HepG2 (cell line): ENCODE results near the gene SURF1. TPM values are rescaled to one million over a fixed set of nuclear protein-coding genes. Genes with fewer than 3 reads are reported as not detected.

Source experiments
- CBX1 ChIP-seq: IDR thresholded peaks from one replicate; pipeline ENCODE4 v1.6.1; 2016; ENCODE audit warnings: antibody characterized with exemption, low read depth
- CENPBD1 ChIP-seq: sonication (generic); formaldehyde crosslinking; IDR thresholded peaks from 2 replicates; pipeline ENCODE4 v1.8.0; 2022; ENCODE audit warnings: missing genetic modification reagents, low read depth, mild to moderate bottlenecking, borderline replicate concordance
- FOSL2 ChIP-seq: sonication (generic); formaldehyde crosslinking; IDR thresholded peaks from 2 replicates; pipeline ENCODE4 v1.4.0; 2020; ENCODE audit warnings: missing genetic modification reagents
- GPBP1L1 ChIP-seq: sonication (generic); formaldehyde crosslinking; IDR thresholded peaks from 2 replicates; pipeline ENCODE4 v1.5.0; 2020; ENCODE audit warnings: mild to moderate bottlenecking, missing genetic modification reagents
- HDAC1 ChIP-seq: sonication (generic); formaldehyde crosslinking; IDR thresholded peaks from 2 replicates; pipeline ENCODE4 v1.5.1; 2020; ENCODE audit warnings: mild to moderate bottlenecking, missing genetic modification reagents
- HDAC6 ChIP-seq: fragments of 200-600 bp; sonication (generic); IDR thresholded peaks from 2 replicates; pipeline ENCODE4 v1.7.0; 2017; ENCODE audit warnings: mild to moderate bottlenecking, antibody characterized with exemption, low read length, low read depth
- HMG20B ChIP-seq: conservative IDR thresholded peaks from 2 replicates; pipeline ENCODE4 v1.6.1; 2016; ENCODE audit warnings: missing genetic modification reagents, missing compliant biosample characterization
- HOMEZ ChIP-seq: IDR thresholded peaks from 2 replicates; pipeline ENCODE4 v1.6.1; 2016; ENCODE audit warnings: low read depth
- MZF1 ChIP-seq: sonication (generic); formaldehyde crosslinking; IDR thresholded peaks from 2 replicates; pipeline ENCODE4 v1.8.1; 2023; ENCODE audit warnings: mild to moderate bottlenecking, missing genetic modification reagents, borderline replicate concordance
- NR2F1 ChIP-seq, 2 experiments: fragments of 450-650 bp in 1 of 2; formaldehyde crosslinking in 1 of 2; IDR thresholded peaks; 2 replicates each; pipeline versions ENCODE4 v1.5.0 to v1.6.1; 2016 to 2020; ENCODE audit warnings: mild to moderate bottlenecking in 1 of 2, missing compliant biosample characterization in 1 of 2, missing genetic modification reagents in 1 of 2, moderate library complexity in 1 of 2
- NR2F6 ChIP-seq, 2 experiments: IDR thresholded peaks; 2 replicates each; pipeline ENCODE4 v1.6.1; 2016; ENCODE audit warnings: antibody characterized with exemption in 1 of 2, mild to moderate bottlenecking in 1 of 2
- PAWR ChIP-seq: sonication (generic); formaldehyde crosslinking; IDR thresholded peaks from 2 replicates; pipeline ENCODE4 v1.4.0; 2020; ENCODE audit warnings: missing genetic modification reagents, mild to moderate bottlenecking, borderline replicate concordance
- SP140L ChIP-seq: sonication (generic); formaldehyde crosslinking; IDR thresholded peaks from 2 replicates; pipeline ENCODE4 v1.4.0; 2020; ENCODE audit warnings: missing genetic modification reagents, borderline replicate concordance
- SRSF4 ChIP-seq: fragments of 200-400 bp; formaldehyde crosslinking; IDR thresholded peaks from one replicate; pipeline ENCODE4 v1.6.1; 2018; ENCODE audit warnings: mild to moderate bottlenecking, low read depth, low read length, moderate library complexity; ENCODE audit not compliant: poor library complexity, severe bottlenecking
- TRIM24 ChIP-seq: sonication (generic); formaldehyde crosslinking; IDR thresholded peaks from 2 replicates; pipeline ENCODE4 v1.8.0; 2022; ENCODE audit warnings: mild to moderate bottlenecking, missing genetic modification reagents
- ZFP41 ChIP-seq: sonication (generic); formaldehyde crosslinking; IDR thresholded peaks from 2 replicates; pipeline ENCODE4 v1.4.0; 2020; ENCODE audit warnings: mild to moderate bottlenecking, missing genetic modification reagents, borderline replicate concordance
- ZMYM2 ChIP-seq: sonication (generic); formaldehyde crosslinking; IDR thresholded peaks from 2 replicates; pipeline ENCODE4 v1.8.0; 2022; ENCODE audit warnings: mild to moderate bottlenecking, missing genetic modification reagents
- ZNF17 ChIP-seq: sonication (generic); formaldehyde crosslinking; IDR thresholded peaks from 2 replicates; pipeline ENCODE4 v1.5.0; 2020; ENCODE audit warnings: mild to moderate bottlenecking, missing genetic modification reagents
- ZNF569 ChIP-seq: sonication (generic); formaldehyde crosslinking; IDR thresholded peaks from 2 replicates; pipeline ENCODE4 v1.5.0; 2020; ENCODE audit warnings: mild to moderate bottlenecking, missing genetic modification reagents, moderate library complexity, borderline replicate concordance
- ZNF652 ChIP-seq: IDR thresholded peaks from 2 replicates; pipeline ENCODE4 v1.6.1; 2016; ENCODE audit warnings: low read depth, borderline replicate concordance
- ZNF737 ChIP-seq: sonication (generic); formaldehyde crosslinking; IDR thresholded peaks from 2 replicates; pipeline ENCODE4 v1.5.0; 2020; ENCODE audit warnings: missing genetic modification reagents, mild to moderate bottlenecking, borderline replicate concordance
- polyA plus RNA-seq, 8 experiments: library from polyadenylated mRNA; depleted of rRNA in 3 of 8; stranded (reverse) in 7 of 8; unstranded in 1 of 8; fragments of >200 nt; fragmentation: Illumina TruSeq in 4 of 8; extraction: Trizol in 4 of 8; gene quantifications; 2 replicates each; pipeline versions ENCODE4 v1.2.1 to v1.2.3, GENCODE V29; 2011 to 2016; ENCODE audit warnings: low read depth in 4 of 8, missing spikeins in 1 of 8, mixed read lengths in 1 of 8; ENCODE audit not compliant: insufficient read depth in 1 of 8
- total RNA-seq, 5 experiments: library from RNA; depleted of rRNA; stranded (reverse); fragments of >200 nt; fragmentation: Illumina TruSeq; extraction: Trizol; gene quantifications; 2 replicates each; pipeline ENCODE4 v1.2.3, GENCODE V29; 2016; ENCODE audit warnings: low read depth in 1 of 5
- TF ChIP-seq, protein P1 (sequence below): sonication (generic); formaldehyde crosslinking; IDR thresholded peaks from 2 replicates; pipeline ENCODE4 v1.8.1; 2023; ENCODE audit warnings: mild to moderate bottlenecking, inconsistent platforms, moderate library complexity, missing genetic modification reagents, borderline replicate concordance
- TF ChIP-seq, protein P2 (sequence below): IDR thresholded peaks from 2 replicates; pipeline ENCODE4 v1.6.1; 2016; ENCODE audit warnings: missing compliant biosample characterization, missing genetic modification reagents, borderline replicate concordance

Gene SURF1
- total and polyA plus RNA-seq, 2 of the 13 experiments (the other 11 are each of a cell fraction or from before 2014, with no cell fraction given): 17.8 to 40.7 TPM

DNA sequence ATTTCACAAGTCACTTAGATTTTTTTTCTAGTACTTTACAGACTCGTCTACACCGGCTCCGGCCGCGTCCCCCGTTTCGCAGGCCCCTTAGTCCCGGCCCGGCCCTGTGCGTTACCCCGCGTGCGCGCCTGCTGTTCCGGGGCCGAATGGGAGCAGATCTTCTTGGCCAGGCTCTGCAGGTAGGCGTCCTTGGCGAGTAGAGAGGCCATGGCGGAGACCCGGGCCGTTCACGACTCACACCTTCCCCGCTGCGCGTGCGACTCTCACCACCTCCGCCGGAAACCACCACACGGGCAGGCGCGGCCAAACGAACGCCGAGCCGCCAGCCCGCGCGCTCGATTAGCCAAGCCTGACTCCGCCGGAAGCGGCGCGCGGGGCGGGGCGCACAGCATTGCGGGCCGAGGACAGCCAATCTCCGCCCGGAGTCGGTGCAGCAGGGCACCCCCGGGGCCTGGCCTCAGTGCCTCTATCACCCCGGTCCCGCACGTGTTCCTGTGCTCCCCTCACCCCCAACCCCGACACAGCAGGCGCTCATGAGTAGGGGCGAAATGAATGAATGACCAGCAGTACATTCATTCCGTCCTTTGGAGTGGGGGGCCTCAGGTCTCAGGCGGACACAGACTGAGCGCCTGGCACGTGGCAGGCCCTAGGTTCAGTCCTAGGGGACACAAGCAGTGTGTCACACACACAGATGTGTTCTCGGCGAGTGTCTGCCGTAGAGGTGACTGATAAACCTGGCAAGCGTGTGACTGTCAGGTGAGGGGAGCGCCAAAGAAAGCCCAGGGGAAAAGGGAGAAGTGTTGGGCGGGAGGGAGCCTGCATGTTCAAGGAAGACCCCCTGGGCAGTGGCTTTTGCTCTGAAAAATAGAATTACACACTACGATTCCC lies 20.1 kb downstream of the SURF1 start, which contains the start of gene SURF6 (continued):
- no peak; the same call in 1 of the 2 replicates for TF ChIP-seq CENPBD1
- no peak for TF ChIP-seq ZNF569
- peak; percentile 98 for TF ChIP-seq HDAC1 (CRISPR knock-in tag)
- TF ChIP-seq ZMYM2 (CRISPR knock-in tag): peak; percentile 65
- 0 out of 2 replicates have a peak, but pooled peaks have one; percentile 24 for TF ChIP-seq ZNF17 (CRISPR knock-in tag)
- TF ChIP-seq, protein P1, sequence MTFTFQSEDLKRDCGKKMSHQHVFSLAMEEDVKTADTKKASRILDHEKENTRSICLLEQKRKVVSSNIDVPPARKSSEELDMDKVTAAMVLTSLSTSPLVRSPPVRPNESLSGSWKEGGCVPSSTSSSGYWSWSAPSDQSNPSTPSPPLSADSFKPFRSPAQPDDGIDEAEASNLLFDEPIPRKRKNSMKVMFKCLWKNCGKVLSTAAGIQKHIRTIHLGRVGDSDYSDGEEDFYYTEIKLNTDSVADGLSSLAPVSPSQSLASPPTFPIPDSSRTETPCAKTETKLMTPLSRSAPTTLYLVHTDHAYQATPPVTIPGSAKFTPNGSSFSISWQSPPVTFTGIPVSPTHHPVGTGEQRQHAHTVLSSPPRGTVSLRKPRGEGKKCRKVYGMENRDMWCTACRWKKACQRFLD (CRISPR knock-in tag): peak; percentile 54; the same call in 1 of the 2 replicates
- TF ChIP-seq ZFP41 (CRISPR knock-in tag): peak; percentile 52; the same call in 1 of the 2 replicates
- peak; percentile 74 for TF ChIP-seq FOSL2
- TF ChIP-seq TRIM24 (CRISPR knock-in tag): 0 out of 2 replicates have a peak, but pooled peaks have one; percentile 47
- TF ChIP-seq ZNF737: no peak
- no peak for TF ChIP-seq NR2F6 (IDR thresholded peaks at IDR 0.05)
- TF ChIP-seq NR2F6 (CRISPR knock-in tag; IDR thresholded peaks at IDR 0.05): peak; percentile 66
- TF ChIP-seq SP140L (CRISPR knock-in tag): no peak
- TF ChIP-seq, protein P2, sequence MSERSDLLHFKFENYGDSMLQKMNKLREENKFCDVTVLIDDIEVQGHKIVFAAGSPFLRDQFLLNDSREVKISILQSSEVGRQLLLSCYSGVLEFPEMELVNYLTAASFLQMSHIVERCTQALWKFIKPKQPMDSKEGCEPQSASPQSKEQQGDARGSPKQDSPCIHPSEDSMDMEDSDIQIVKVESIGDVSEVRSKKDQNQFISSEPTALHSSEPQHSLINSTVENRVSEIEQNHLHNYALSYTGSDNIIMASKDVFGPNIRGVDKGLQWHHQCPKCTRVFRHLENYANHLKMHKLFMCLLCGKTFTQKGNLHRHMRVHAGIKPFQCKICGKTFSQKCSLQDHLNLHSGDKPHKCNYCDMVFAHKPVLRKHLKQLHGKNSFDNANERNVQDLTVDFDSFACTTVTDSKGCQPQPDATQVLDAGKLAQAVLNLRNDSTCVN (CRISPR knock-in tag): peak; percentile 79
- no peak for TF ChIP-seq GPBP1L1
- TF ChIP-seq HOMEZ (CRISPR knock-in tag): no peak
- peak; percentile 61 for TF ChIP-seq CBX1
- no peak for TF ChIP-seq NR2F1 (CRISPR knock-in tag; IDR thresholded peaks at IDR 0.05)
- TF ChIP-seq MZF1 (CRISPR knock-in tag): no peak
- no peak for TF ChIP-seq SRSF4
- TF ChIP-seq PAWR (CRISPR knock-in tag): no peak
- peak; percentile 40; the same call in 1 of the 2 replicates for TF ChIP-seq ZNF652 (CRISPR knock-in tag)
- TF ChIP-seq HMG20B (CRISPR knock-in tag): peak; percentile 58
- TF ChIP-seq HDAC6: no peak
